Superior temporal gyrus (tissue), 1 donor: Measurements from ENCODE around the gene HAGHL.
"Not testable (repeated sequence)": the region's sequence is repeated elsewhere in the genome, so short reads cannot be mapped to it uniquely, and the experiment has no call there.

Experiments used
- DNase-seq: peaks from one replicate; pipeline ENCODE4 v3.0.0-alpha.2; 2016; ENCODE audit errors: extremely low spot score

HAGHL gene

DNA sequence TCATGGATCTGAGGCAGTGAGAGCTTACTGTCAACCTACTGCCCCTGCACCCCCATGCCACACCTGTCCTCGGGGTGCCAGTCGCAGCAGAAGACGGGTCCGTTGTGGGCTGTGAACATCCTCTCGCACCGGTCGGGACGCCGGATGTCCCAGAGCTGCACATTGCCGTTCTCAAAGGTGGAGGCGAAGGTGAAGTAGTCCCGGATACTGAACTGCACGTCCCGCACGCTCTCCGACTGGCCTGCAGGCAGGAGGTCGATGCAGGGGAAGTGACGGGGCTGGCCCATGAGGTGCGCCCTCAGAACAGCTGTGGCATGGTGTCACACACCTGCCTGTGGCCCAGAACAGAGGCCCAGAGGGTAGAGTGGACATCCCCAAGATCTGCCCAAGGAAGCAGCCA lies 39.4 kb upstream of the HAGHL start:
- DNase-seq = no peak

DNA sequence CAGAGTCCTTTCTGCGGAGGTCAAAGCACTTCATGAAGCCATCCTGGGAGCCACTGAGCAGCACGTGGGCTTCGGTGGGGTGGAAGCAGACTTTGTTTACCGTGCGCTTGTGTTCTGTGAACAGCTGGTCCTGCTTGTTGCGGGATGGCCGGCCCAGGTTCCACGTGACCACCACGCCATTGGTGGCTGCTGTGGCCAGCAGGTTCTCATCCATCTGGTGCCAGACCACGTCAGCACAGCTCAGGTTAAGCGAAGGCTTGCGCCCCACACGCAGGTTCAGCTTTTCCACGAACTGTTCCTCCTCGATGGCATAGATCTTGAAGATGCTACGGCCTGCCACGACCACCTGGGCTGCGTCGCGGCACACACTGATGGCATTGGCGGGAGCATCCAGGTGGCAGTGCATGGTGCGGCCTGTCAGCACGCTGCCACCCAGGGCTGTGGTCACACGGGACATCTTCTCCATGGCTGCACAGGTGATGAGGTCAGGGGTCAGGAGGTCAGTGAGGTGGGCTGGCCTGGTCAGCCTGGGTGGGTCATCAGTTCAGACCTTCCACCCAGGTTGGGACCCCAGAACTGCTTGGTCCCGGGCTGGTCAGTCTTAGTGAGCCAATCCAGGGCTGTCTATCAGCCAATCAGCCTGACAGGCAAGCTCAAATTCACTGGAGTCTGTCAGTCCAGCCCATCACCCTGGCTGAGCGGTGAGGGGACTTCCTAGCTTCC lies 37.6 kb upstream of the HAGHL start:
- no peak for DNase-seq

DNA sequence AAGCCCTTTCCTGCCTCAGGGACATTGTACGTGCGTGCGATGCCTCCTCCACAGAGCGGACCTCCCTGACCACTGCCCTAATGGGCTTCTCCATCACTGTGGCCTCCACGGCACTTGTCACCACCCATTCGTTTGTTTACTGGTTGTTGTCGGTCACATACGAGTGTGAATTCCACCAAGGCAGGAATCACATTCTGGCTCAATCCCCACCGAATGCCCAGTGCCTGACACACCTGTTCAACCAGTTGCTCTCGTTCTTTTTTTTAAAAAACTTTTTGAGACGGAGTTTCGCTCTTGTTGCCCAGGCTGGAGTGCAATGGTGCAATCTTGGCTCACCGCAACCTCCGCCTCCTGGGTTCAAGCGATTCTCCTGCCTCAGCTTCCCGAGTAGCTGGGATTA lies 35.7 kb upstream of the HAGHL start:
- DNase-seq = not testable (repeated sequence)

DNA sequence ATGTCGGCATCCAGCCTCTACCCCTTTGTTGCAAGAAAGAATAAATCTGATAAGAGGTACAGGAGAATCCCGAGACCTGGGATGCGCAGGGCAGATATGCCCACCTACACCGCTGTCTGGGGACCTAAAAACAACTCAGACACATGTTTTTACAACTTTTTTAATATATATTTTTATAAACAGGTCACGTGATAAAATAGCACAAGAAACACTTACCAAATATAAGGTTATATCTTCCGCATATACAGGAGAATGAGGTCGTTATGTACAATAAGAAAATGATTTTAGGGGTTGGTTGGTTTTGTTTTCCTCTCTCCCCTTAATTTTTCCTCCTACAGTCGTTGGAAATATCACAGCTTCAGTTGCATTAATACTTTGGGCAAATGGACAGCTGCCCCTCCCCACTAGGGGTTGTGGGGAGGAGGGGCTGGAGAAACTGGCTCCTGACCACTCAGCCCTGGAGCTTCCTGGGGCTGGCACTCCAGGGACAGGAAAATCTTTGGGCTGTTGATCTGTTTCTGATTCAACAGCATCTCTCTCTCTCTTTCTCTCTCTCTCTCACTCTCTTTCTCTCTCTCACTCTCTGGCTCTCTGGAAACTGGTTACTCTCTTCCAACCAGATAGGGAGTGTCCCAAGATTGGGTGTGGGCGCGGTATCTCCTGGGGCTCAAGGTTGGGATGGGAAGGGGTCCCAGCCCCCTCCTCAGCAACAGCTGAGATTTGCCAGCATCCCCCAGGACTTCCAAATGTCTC lies 34.4 kb upstream of the HAGHL start:
- DNase-seq = no peak

DNA sequence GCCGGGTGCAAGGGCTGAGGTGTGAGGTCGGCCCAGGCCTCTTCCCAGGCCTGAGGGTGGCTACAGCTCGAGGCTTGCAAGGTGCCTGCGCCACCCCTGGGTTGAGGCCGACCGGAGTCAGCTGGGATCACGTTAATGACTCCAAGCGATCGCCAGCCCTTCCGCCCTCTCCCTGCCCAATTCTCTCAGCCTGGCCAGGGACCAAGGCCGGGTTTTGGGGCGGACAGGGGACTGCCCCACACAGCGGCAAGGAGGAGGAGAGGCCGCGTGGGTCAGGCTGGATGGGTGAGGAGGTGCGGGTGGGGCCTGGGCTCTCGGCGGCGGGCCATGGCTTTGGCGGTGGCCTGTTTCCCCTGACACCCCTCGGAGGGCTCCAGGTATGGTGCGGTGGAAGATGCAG lies 33.5 kb upstream of the HAGHL start:
- DNase-seq = no peak

DNA sequence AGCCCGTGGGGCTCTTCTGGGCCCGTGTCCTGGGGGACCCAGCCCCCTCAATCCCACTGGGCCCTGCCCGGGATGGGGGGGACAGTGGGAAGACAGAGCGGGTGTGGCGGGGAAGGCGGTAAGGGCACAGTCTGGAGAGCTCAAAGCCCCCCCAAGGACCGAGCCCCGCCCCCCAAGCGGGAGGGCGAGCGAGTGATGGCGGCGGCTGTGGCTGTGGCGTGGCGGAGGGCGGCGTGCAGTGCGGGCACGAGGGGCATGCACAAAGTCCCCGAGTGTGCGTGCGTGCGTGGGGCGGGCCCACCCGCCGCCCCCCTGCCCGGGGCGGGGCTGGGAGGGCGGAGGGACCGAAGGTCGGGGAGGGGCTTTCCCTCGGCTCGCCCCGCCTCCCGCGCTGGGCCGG lies 33.1 kb upstream of the HAGHL start:
- no peak for DNase-seq

DNA sequence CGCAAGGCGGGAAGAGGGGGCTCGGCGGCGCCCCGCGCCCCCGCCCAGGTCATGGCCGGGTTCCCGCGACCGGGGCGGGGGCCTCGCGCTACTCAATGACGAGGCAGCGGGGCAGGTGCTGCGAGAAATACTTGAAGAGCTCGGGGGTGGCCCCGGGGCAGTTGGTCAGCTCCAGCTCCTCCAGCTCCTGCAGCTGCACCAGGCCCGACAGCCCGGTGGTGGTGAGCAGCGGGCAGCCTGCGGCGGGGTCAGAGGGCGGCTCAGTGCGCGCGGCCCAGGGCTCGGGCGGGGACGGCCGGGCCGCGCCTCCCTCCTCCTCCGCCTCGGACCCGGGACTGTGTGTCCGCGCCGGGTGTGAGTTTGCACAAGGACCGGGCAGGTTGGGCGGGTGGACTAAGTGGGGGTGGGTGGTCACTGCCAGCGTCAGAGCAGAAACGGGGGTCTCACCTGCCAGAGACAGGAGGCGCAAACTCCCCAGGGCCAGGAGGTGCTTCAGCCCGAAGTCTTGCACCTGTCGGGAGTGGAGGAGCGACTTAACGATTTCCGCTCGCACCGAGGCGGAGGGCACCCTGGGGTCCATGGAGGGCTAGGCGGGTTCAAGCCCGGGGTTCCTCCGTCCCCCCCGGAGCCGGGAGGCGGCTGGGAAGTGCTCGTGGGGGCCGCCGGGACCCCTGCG lies 32.6 kb upstream of the HAGHL start:
- no peak for DNase-seq

DNA sequence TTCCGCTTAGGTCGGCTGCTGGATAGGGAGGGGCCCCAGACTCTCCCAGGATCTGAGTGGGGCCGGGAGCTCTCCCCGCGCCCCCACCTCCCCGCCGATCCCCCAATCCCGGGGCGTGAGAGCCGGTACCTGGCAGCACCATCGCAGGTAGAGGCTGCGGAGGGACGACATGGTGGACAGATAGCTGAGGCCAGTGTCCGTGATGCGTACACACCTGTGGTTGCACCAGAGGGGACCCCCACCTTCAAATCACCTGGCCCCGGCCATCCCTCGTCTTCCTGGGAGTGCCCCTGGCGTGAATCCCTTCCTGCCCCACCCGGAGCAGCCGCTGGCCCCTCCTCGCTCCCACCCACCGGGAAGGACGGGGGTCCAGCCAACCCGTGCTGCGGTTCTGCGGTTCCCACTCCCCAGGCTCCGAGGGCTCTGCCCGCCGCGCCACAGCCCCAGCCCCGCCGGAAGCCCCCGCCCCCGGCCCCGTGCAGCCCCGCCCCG lies 32.0 kb upstream of the HAGHL start:
- DNase-seq = no peak

DNA sequence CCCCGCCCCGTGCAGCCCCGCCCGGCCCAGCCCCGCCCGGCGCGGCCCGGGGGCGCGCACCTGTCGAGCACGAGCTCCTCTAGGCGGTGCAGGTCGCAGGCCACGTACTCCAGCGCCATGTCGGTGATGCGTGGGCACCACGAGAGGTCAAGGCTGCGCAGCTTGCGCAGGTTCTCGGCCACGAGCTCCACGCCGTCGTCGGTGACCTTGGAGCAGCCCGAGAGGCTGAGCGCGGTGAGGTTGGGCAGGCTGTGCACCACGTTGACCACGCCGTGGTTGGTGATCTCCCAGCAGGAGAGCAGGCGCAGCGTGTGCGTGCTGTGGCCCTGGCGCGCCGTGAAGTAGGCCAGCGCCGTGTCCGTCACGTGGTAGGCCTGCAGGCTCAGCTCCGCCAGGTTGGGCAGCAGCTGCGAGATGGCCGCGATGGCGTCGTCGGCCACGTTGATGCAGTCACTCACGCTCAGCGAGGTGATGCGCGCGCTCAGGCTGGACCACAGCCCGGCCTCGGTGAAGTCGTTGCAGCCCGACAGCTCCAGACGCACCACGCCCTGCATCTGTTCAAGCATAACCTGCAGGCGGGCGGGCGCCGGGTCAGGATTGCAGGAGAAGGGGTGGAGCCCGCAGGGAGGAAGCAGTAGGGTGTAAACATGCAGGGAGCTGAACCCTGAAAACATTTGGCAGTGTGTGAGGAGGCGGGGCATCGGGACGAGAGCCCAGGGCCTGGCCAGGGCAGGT lies 31.4 kb upstream of the HAGHL start:
- DNase-seq = no peak

DNA sequence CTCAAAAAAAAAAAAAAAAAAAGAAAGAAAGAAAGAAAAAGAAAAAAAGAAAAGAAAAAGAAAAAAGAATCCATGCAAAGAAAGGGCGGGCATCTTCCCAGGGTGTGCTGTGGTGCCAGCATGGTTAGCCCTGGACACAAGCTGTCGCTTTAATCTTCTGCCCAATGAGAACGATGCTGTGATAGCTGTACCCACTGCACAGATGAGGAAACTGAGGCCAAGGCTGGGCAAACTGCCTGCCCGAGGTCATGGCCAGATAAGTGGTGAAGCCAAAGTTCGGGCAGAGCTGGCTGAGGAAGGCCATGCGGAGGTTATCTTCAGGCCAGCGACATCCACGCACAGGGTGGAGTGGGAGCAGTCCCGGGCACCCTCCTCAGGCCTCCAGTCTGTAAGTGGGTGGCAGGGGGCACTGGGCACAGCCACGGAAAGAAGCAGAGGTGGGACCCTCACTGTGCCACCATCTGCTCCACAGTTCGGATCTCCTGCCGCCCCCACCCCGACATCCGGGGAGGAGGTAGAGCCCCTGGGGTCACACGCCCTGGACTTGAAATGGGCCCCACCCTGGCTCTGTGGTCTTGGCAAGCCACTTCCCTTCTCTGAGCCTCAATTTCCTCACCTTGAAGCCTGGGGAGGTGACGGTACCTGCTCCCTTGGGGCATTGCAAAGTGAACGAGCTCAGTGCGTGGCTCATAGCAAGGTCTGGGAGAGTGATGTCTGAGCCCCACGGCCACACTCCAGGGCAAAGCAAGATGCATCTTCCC lies 27.8 kb upstream of the HAGHL start:
- DNase-seq = no peak

DNA sequence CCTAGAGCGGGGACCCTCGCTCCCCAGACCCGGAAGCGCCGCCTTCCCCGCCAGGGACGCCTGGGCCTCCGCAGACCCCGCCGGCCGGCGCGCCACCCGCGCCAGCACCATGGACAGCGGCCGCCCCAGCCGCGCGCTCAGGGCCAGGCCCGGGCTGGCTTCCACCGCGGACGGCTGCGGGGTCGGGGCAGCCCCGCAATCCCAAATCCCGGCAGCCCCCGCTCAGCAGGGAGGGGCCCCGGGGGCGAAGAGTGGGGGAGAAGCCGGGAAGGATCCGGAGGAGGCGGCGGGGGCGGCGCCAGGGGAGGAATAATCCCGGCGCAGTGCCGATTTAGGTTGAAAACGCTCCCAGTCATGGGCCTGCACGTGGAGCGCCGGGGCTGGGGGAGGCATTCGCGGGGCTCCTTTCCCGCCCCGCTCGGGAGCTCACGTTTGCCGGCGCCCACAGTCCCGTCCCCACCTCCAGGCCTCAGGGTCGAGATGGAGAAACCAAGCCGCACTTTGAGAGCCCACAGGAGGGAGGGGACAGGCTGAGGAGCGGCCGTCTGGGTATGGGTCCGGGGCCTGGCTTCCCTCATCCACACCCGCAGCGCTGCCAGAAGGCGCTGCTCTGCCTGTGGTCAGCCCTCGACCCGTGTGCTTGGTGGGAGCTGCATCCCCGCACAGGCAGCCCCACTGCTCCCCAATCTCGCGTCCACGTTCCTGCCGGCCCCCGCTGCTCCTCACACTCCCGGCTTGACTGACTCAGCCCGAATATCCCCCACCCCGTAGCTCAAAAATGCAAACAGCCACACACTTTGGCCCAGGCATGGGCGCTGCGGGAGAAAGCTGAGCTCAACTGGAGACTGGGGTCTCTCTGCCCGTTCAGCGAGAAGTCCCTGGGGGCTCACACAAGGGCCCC lies 26.0 kb upstream of the HAGHL start:
- DNase-seq = no peak

DNA sequence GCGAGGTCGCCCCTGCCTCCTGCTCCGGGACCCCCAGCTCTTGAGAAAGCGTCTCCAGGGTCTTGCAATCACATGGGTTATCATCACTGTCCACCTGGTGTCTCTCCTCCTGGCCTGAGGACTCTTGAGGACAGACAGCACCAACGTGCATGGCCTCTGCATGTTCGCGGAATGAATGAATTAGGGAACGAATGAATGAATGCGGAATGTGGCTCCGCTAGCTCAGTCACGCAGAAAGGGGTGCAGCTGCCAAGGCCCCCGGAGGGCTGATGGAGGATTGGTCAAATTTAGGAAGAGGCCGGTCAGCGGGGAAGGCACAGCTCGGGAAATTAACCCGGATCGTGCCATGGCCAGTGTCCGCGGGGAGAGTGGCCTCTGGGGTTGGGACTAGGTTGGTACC lies 24.6 kb upstream of the HAGHL start:
- no peak for DNase-seq

DNA sequence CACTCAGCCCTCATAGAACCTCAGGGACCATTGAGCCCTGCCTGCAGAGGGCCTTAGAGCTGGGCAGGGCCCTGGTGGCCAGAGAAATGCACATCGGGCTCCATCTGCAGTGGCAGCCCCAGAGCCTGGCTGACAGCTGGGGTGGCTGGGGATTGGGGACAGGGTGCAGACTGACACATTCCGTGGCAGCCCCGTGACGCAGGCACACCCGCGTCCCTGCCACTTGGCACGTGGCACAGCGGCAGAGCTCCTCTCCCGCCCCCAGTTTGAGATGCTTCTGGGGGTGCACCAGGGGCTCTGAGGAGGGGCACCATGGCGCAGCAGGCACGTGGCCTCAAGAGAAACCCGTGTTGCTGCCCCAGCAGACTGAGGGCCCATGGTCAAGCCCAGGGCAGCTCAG lies 23.5 kb upstream of the HAGHL start:
- no peak for DNase-seq

DNA sequence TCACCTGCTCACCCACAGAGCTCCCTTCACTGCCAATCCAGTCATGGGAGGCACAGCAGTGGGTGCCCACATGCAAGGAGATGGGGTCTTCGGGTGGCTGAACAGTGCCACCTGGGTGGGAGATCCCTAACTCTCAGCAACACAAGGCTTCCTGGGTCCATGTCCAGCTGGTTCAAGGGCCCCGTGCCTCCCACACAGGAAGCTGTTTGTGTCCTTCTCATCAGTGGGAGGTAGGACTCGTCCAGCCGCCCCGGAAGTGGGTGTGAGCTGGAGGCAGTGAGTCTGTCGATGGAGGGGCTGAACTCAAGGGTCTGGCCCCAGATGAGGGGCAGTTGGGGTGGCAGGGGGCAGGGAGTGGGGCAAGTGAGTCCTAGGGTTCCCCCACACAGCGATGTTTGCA lies 22.9 kb upstream of the HAGHL start:
- DNase-seq = no peak

DNA sequence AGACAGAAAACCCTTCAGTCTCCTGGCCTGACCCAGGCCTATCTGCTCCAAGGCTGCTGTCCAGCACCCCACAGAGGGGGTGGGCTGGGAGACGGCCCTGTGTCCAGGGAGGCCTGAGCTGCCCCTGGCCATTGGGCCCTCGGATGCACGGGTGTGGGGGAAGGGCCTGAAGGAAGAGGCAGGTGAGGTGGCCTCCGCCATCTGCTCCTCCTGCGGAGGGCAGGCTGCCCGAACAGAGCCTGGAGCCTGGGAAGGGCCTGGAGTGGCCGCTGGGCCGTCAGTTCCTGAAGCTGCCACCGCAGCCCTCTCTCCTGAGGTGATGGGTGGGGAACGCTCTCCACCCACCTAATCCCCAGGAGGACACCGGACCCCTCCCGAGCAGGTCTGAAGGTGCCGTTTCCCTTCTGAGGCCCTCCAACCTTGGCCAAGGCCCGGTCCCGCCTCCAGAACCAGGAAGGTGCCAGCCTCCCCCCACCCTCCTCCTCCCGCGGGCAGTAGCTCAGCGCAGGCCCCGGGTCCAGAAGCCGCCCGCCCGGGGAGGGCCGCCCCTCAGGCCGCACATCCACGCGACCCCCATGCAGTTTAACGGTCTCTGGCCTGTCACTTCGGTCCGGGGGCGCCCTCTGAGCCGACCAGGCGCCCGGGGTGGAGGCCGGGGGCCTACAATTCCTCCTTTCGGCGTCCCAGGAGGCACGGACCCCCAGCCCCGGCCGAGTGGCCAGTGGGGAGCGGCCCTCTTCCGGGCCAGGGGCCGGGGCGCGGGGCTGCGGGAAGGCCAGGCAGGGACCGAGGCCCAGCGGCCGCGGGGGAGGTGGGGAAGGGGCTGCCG lies 22.1 kb upstream of the HAGHL start:
- DNase-seq = no peak

DNA sequence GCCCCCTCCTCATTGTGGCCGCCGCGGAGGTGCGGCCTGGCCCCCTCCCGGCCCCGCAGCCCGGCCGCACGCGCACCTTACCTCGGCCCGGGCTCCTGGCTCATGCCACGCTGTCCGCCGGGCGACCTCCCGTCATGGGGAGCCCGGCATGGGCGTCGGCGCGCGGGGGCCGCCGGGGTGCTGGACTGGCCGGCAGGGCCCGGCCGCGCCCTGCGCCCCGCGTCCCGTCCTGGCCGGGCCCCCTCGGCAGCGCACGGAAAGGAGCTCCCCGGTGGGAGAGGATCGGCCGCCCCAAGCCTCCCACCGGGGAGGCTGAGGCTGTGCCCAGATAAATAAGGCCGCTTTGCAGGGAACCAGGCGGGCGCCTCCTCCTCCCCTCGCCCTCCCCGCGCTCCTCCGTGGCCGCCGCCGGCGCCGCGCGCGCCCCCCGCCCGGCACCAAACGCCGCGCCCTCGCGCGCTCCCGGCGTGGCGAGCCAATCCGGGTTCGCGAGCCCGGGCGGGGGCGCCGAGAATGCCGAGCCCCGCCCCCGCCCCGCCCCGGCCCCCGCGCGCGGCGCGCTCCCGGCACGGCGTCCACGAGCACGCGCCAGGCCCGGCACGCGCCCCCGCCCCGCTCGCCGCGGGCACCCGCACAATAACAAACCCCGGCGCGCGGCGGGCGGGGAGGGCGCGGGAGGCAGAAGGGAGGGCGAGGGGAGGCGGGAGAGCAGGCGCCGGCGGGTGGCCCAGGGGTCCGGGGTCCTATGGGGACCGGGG lies 21.3 kb upstream of the HAGHL start, which contains the start of gene FBXL16:
FBXL16 (minus strand) TSS at position 371 of the 758 bp plus-strand sequence. CDS start 8,396 bp downstream, outside the sequence.
- DNase-seq = no peak

DNA sequence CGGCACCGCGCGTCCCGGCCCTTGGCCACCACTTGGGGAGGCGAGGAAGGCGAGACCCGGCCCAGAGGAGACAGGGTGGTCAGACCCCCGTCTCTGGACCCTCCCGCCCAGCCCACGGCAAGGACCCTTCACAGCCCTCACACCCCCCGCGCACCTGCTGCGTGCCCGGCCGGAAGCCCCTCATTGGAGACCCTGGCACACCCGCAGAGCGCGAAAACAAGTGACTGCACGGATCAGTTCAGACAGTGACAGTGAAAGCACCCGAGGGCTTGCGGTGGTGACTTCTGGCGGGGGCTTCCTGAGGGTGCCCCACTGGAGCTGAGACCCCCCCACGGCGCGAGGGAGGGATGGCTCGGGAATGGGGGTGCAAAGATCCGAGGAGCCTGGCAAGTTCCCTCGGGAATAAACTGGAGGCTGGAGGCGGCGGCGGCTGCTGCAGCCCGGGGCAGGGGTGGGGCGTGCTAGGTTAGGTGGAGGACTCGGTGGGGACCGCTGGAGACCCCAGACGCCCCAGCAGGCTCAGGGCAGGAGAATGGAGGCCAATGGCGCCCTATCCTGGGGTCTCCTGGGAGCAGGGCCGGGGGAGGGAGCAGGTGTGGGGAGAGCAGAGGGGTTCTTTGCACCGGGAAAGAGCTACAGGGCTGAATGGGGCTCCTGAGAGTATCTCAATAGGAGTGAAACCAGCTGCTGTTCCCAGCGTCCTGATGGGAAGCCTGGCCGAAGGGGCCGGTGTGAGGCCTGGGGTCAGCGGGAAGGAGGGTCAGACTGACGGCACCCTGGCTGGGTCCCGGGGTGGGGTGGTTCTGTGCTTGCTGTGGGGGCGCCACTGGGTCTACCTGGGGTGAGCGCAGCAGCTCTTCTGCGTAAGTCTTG lies 20.5 kb upstream of the HAGHL start:
- no peak for DNase-seq
